Common myeloid progenitor, CD34-positive (primary cell): ENCODE data around the gene ASB13.

Source experiments
- CTCF ChIA-PET: fragments of 350-600 bp; sonication (Branson Sonifier 250); formaldehyde crosslinking; loops from one replicate; lab custom pipeline; 2021; ENCODE audit warnings: antibody characterized with exemption; lab: Charles Lee
- POLR2A ChIA-PET: fragments of 350-600 bp; sonication (Branson Sonifier 250); formaldehyde crosslinking; loops from one replicate; lab custom pipeline; 2021; ENCODE audit warnings: antibody characterized with exemption; lab: Charles Lee
- DNase-seq, 3 donors: peaks; one replicate each; pipeline versions ENCODE4 v3.0.0 to v3.0.0-alpha.2; 2013
- H3K27ac ChIP-seq, 2 experiments: 1 replicate in 1 of 2; 2 replicates in 1 of 2; pipeline ENCODE4 v1.7.0; 2013; ENCODE audit warnings: inconsistent platforms in 2 of 2, low read length in 2 of 2, mild to moderate bottlenecking in 2 of 2, low read depth in 1 of 2, moderate library complexity in 1 of 2; ENCODE audit not compliant: severe bottlenecking in 2 of 2, insufficient read depth in 1 of 2, poor library complexity in 1 of 2
- H3K27me3 ChIP-seq, 5 experiments: replicated peaks in 2 of 5; 1 replicate in 3 of 5; 2 replicates in 2 of 5; pipeline versions ENCODE4 v1.6.1 to v1.7.0; 2013; ENCODE audit warnings: low read length in 4 of 5, mild to moderate bottlenecking in 2 of 5, moderate library complexity in 2 of 5, inconsistent platforms in 1 of 5; ENCODE audit not compliant: insufficient read depth in 5 of 5, control insufficient read depth in 4 of 5
- H3K36me3 ChIP-seq, 4 experiments: 1 replicate in 2 of 4; 2 replicates in 2 of 4; pipeline versions ENCODE4 v1.6.1 to v1.7.0; 2013; ENCODE audit warnings: low read length in 3 of 4, control low read depth in 1 of 4, mild to moderate bottlenecking in 1 of 4; ENCODE audit not compliant: control insufficient read depth in 4 of 4, insufficient read depth in 4 of 4
- H3K4me1 ChIP-seq, 4 experiments: 1 replicate in 3 of 4; 2 replicates in 1 of 4; pipeline versions ENCODE4 v1.6.1 to v1.7.1; 2013; ENCODE audit warnings: low read length in 3 of 4, mild to moderate bottlenecking in 3 of 4, control low read depth in 1 of 4, inconsistent platforms in 1 of 4, moderate library complexity in 1 of 4; ENCODE audit not compliant: control insufficient read depth in 4 of 4, insufficient read depth in 4 of 4; ENCODE audit errors: control extremely low read depth in 1 of 4
- H3K4me3 ChIP-seq, 7 experiments: 1 replicate in 4 of 7; 2 replicates in 3 of 7; pipeline versions ENCODE4 v1.5.1 to v1.7.0; 2013; ENCODE audit warnings: mild to moderate bottlenecking in 7 of 7, low read length in 6 of 7, moderate library complexity in 6 of 7, inconsistent platforms in 2 of 7, low read depth in 2 of 7, control low read depth in 1 of 7; ENCODE audit not compliant: insufficient read depth in 4 of 7, control insufficient read depth in 1 of 7; ENCODE audit errors: extremely low read depth in 1 of 7
- H3K9me3 ChIP-seq, 5 experiments: 1 replicate in 4 of 5; 2 replicates in 1 of 5; pipeline versions ENCODE4 v1.6.1 to v1.7.1; 2013; ENCODE audit warnings: low read length in 4 of 5, mild to moderate bottlenecking in 2 of 5, inconsistent platforms in 1 of 5, low read depth in 1 of 5, moderate library complexity in 1 of 5; ENCODE audit not compliant: control insufficient read depth in 4 of 5, insufficient read depth in 2 of 5; ENCODE audit errors: control extremely low read depth in 1 of 5
- WGBS: methylation state at CpG from one replicate; pipeline ENCODE4 v1.1.5; 2013; ENCODE audit not compliant: insufficient coverage; 5-methylcytosine and 5-hydroxymethylcytosine counted together

Gene ASB13

GRCh38 chr10:5684971-5685763 is 18.8 kb upstream of the ASB13 start:
- WGBS, result 0% methylated on average over 46 of the region's 77 CpGs
- Histone ChIP-seq H3K4me3 (peak overlapping the region; percentile 79 to 95 (median 87)), H3K36me3 (no peaks in the 10 kb centered on the region), H3K9me3 (no peaks in the 10 kb centered on the region), H3K27me3 (no peaks in the 10 kb centered on the region), H3K27ac (peak overlapping the region; percentile 77 to 90), H3K4me1 (peaks cover 0 to 20% (median 15%) of the 10 kb centered on the region in 4 experiments)
- ChIA-PET POLR2A (no interaction called here), CTCF (no interaction called here)
- peak; percentile 85 to 95 (median 93) for DNase-seq

DNA sequence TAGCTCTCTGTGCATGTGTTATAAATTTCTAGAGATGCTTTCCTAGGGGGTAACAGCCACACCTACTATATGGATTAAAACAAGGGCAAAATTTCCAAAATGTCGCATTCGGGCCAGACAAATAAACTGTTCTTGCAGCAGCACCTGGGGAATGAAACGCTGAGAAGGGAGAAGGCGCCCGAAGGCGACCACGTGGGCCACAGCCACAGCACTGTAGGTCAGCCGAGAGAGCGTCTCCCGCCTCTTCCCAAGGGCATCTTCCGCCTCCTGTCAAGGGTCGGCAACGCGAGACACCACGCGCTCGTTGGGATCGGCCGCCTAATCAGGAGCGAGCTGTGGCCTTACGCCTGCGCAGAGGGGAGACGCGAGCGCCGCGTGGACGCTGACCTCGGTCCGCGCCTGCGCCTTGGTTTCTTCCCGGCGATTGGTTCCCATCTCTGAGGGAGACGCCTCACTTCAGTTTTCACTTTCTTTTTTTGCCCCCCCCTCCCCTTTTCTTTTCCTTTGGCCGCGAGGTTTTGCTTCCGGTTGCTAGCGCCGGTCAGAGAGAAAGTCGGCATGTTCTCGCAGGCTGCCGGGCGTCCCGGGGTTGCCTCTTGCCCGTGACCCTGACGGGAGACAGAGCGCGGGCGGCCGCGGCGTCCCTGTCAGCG is 18.0 kb upstream of the ASB13 start, which contains the start of gene TASOR2:
Gene TASOR2 (plus strand): TSS at position 521 of the 653 bp plus-strand sequence. CDS start 35,805 bp downstream, outside the sequence.
- peak within 1 kb of the TSS; percentile 77 to 90 for H3K27ac ChIP-seq
- H3K4me1 ChIP-seq, result peaks cover 0 to 20% (median 15%) of the 10 kb centered on the region in 4 experiments
- ChIA-PET POLR2A (interaction anchor here (0.7 kb wide), 1 partner anchor 129 kb away, joined by 3 read pairs; the partner anchor contains the start of gene GDI2), CTCF (no interaction called here)
- no peaks in the 10 kb centered on the region for H3K9me3 ChIP-seq
- no peaks in the 10 kb centered on the region for H3K36me3 ChIP-seq
- WGBS, result under 1% methylated on average over 44 of the region's 54 CpGs
- DNase-seq, result peak; percentile 93 to 95 (median 94)
- H3K4me3 ChIP-seq, result peak within 1 kb of the TSS; percentile 79 to 95 (median 87)
- peaks cover 0 to 3% (median 0%) of the 10 kb centered on the region in 5 experiments for H3K27me3 ChIP-seq

GRCh38 chr10:5683065-5683464 is 16.7 kb upstream of the ASB13 start:
- no peak for DNase-seq
- H3K27ac ChIP-seq, result no peak overlapping the region
- WGBS, result no CpG with 5 or more reads among the region's 3 CpGs
- H3K4me1 ChIP-seq, result peaks cover 0 to 20% (median 15%) of the 10 kb centered on the region in 4 experiments
- CTCF ChIA-PET, result interaction anchor here (1.0 to 1.8 kb wide), 4 partner anchors 9 to 16 kb away, joined by 3 to 4 read pairs (median 4); no protein-coding TSS in a partner anchor
- peaks cover 0 to 3% (median 0%) of the 10 kb centered on the region in 5 experiments for H3K27me3 ChIP-seq
- H3K36me3 ChIP-seq, result no peaks in the 10 kb centered on the region
- POLR2A ChIA-PET, result no interaction called here
- H3K9me3 ChIP-seq, result no peaks in the 10 kb centered on the region
- H3K4me3 ChIP-seq, result no peak overlapping the region

- H3K9me3 ChIP-seq, result no peaks in the 10 kb centered on the region
- ChIA-PET POLR2A (no interaction called here), CTCF (interaction anchor here (1.3 to 1.5 kb wide), 2 partner anchors 17 to 18 kb away, joined by 4 read pairs; no protein-coding TSS in a partner anchor)
- WGBS, result 100% methylated on average over 1 of the region's 5 CpGs
- no peak overlapping the region for H3K27ac ChIP-seq
- H3K27me3 ChIP-seq, result peaks cover 0 to 3% (median 0%) of the 10 kb centered on the region in 5 experiments
- DNase-seq, result no peak
- no peak overlapping the region for H3K4me3 ChIP-seq
- H3K4me1 ChIP-seq, result peaks cover 0 to 18% (median 13%) of the 10 kb centered on the region in 4 experiments
- no peaks in the 10 kb centered on the region for H3K36me3 ChIP-seq
Measured at GRCh38 chr10:5681930-5682329, 15.5 kb upstream of the ASB13 start.

DNA sequence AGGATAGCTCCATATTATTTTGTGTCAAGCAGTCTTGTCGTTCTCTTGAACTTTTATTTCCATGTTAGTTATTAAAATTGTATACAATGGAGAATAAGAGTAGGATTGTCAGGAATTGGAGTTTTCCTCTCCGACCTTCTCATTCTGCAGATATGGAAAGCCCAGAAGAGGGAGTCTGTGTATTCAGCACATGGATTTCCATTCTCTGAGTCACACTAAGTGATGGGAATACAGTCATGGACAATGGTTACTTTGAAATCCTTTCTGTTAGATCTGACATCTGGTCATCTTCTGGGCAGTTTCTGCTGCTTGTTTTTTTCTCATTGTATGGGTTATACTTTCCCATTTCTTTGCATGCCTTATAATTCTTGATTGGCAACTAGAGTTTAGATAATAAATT is 13.2 kb upstream of the ASB13 start:
- Histone ChIP-seq H3K27me3 (peaks cover 0 to 3% (median 0%) of the 10 kb centered on the region in 5 experiments), H3K4me3 (no peak overlapping the region), H3K9me3 (no peaks in the 10 kb centered on the region), H3K27ac (no peak overlapping the region), H3K36me3 (no peaks in the 10 kb centered on the region), H3K4me1 (peaks cover 0 to 6% (median 2%) of the 10 kb centered on the region in 4 experiments)
- ChIA-PET POLR2A (no interaction called here), CTCF (interaction anchor here (0.8 to 1.5 kb wide), 2 partner anchors 11 to 13 kb away, joined by 3 read pairs; no protein-coding TSS in a partner anchor)
- no peak for DNase-seq
- WGBS, result 75% methylated on average over 1 of the region's 2 CpGs

GRCh38 chr10:5679037-5679435 is 12.6 kb upstream of the ASB13 start:
- no peak for DNase-seq
- Histone ChIP-seq H3K9me3 (peaks cover 0 to 2% (median under 1%) of the 10 kb centered on the region in 5 experiments), H3K27me3 (peaks cover 0 to 3% (median 0%) of the 10 kb centered on the region in 5 experiments), H3K4me3 (no peak overlapping the region), H3K4me1 (peaks cover 0 to 2% (median under 1%) of the 10 kb centered on the region in 4 experiments), H3K36me3 (no peaks in the 10 kb centered on the region), H3K27ac (no peak overlapping the region)
- 100% methylated on average over 1 of the region's 3 CpGs for WGBS
- CTCF ChIA-PET, result interaction anchor here (0.8 to 1.5 kb wide), 2 partner anchors 10 to 13 kb away, joined by 3 read pairs; no protein-coding TSS in a partner anchor
- POLR2A ChIA-PET, result no interaction called here
